HG03108 (cell line): ENCODE measurements around the gene HAGHL.
A peak's percentile ranks its signal among the peaks of the same experiment; 100 is the strongest.
"Not testable (repeated sequence)": the region's sequence is repeated elsewhere in the genome, so short reads cannot be mapped to it uniquely, and the experiment has no call there.

Source experiments
- ATAC-seq: cut with Tn5 transposase; IDR thresholded peaks from one replicate; pipeline ENCODE4 v1.9.1; 2021; ENCODE audit warnings: moderate library complexity; ENCODE audit not compliant: unreplicated experiment

Gene HAGHL

GRCh38 chr16:732332-732731 lies 5.4 kb downstream of the HAGHL start:
- no peak for ATAC-seq

GRCh38 chr16:732936-733335 lies 6.0 kb downstream of the HAGHL start:
- no peak for ATAC-seq

DNA sequence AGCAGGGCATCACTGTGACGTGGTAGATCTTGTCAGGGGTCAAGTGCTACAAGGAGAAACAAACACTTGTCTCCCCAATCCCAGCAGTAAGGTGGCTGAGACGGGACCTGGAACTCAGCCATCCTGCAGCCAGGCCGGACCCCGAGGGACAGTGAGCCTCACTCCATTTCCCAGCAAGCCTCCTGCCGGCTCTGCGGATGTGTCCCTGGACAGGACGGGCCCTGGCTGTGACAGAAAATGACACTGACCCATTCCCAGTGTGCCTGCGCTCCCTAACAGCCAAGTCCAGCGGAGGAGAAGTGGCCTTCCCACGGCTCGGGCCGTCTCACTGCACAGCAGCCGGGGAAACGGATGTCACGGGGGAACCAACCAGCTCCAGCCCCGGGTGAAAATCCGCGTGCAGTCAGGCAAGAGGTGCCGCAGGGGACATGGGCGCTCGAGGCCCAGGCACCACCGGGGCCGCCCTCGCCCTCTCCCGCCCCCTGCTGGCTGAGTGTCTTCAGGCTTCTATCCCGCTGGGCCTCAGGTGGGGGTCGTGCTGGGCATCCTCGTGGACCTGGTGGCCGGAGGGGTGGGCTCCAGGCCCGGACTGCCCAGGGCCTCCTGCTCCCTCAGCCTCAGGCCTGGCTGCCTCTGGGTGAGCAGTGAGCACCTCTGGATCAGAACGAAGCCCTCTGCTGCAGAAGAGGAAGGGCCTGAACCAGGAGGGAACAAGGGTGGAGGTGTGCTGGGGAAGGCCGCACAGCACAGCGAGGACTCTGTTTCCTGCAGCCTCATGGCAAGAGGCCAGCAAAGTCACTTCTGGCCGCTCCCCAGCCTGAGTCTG lies 6.7 kb downstream of the HAGHL start:
- ATAC-seq = no peak

DNA sequence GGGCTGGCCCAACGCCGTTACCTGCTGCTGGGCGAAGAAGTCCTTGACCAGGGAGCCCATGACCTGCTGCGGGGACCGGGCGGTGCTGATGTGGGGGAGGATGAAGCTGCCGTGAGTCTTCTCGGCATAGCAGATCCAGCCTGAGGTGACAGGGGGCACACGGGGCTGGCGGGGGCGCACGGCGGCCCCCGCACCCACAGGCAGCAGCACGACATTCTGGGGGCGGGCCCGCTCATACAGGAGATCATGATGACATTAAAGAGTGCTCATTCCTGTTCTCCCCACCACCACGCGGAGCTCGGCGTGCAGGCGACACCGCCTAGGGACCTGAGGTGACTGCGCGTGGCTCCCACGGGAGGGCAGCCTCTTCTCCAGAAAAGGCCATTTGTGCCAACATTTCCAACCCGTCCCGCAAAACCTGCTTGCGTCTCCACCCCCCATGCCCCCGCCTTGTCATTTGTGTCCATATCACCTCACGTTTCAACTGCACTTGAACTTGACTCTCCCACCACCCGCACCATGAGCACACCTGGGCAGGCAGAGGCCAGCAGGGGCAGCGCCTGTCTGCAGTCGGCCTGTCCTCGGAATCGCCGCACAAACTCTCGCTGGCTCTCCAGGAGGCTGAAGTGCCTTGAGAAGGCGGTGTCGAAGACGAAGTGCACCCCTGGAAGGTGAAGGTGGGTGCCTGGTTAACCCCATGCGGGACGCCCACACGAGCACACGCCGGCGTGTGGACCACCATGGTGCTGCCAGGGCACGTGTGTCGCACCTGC lies 7.5 kb downstream of the HAGHL start:
- ATAC-seq = no peak

- no peak for ATAC-seq
Observed at GRCh38 chr16:734981-735881, 8.3 kb downstream of the HAGHL start.

- no peak for ATAC-seq
Observed at GRCh38 chr16:735982-736453, 9.1 kb downstream of the HAGHL start.

DNA sequence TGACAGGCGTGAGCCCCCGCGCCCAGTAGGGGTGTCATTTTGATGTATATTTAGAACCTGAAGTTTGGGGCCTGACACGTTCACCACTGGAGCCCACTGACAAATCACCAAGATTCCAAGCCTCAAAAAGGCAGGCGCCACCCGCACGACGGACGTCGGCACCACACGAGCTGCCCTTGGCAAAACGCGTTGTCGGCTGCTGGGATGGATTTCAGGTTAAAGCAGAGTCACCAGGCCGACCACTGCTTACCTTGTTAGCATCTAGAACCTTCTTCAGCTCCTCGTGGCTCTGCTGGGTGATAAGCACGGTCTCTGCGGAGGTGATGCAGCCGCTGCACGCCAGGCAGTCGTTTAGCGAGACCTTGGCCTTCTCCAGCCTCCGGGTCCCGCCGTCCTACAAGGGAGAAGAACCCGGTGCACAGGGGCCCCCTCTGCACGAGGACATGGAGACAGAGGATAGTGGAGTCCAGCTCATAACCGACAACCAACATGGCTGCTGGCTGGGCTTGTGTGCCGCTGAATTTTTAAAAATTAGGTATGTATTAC lies 10.1 kb downstream of the HAGHL start:
- ATAC-seq = no peak

GRCh38 chr16:739560-740458 lies 12.9 kb downstream of the HAGHL start:
- ATAC-seq = no peak

GRCh38 chr16:740459-740763 lies 13.5 kb downstream of the HAGHL start:
- no peak for ATAC-seq

DNA sequence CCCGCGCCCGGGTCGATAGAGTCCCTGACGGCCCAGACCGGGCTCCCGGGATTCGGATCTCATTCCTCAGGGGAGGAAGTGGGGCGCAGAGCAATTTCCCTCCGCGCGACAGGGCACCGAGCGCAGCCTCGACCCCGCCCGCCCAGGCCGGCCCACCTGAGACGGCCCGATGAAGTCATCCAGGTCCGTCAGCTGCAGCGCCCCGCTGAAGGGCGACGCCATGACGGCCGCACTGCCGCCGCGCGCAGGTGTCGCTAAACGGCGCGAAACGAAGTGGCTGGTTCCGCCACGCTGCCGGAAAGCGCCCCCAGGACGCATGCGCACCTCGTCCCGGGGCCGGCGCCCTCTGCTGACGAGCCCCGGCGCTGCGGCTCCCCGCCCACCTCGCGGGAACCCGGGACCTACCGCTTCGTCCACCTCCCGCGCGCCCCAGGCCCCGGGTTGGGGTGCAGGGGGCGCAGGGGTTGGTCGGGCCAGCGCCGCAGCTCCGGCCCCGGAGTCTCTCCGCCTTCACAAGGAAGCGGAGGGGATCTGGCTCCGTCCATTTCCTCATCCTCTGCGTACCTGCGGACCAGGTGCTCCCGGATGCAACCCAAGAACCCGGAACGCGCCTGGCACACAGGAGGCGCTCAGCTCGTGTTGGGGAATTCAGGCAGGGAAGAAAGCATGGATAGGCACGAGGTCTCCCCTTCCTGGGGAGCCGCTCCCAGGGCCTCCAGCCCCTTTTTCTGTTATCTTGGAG lies 14.0 kb downstream of the HAGHL start, which contains the start of gene CIAO3:
Gene CIAO3, minus strand, starts transcription at position 234 of the 742 bp plus-strand sequence. Its CDS starts 12 bp downstream, at position 222.
- ATAC-seq = peak; percentile 69

- no peak for ATAC-seq
Observed at GRCh38 chr16:741986-742629, 15.2 kb downstream of the HAGHL start.

GRCh38 chr16:742894-743293 lies 16.0 kb downstream of the HAGHL start:
- ATAC-seq = not testable (repeated sequence)

DNA sequence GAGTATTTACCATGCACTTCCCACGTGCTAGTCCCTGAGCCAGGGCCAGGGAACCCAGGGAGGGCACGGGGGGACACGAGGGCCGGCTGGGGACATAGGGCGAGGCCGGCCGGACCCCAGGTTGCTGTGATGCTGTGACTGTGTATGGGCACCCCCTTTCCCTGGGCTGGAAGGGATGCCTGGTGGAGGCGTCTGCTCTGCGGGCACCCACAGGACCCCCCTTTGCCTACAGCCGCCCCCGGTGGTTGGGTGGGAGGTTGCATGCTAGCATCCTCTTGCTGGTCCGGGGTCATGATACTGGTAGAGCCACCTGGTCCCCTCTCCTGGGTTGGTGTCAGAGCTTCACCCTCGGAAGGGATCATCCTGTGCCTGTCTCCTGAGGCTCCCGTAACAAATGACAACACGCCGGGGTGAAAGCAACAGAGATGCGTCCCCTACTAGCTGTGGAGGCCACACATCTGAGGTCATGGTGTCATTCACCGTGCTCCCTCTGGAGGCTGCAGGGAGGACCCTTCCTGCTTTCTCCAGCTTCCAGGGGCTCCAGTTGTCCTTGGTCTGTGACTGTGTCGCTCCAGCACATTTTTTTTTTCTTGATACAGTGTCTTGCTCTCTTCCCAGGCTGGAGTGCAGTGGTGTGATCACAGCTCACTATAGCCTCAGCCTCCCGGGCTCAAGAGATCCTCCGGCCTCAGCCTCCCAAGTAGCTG lies 17.0 kb downstream of the HAGHL start:
- ATAC-seq = no peak

- ATAC-seq = no peak
Observed at GRCh38 chr16:745739-746138, 18.8 kb downstream of the HAGHL start.

DNA sequence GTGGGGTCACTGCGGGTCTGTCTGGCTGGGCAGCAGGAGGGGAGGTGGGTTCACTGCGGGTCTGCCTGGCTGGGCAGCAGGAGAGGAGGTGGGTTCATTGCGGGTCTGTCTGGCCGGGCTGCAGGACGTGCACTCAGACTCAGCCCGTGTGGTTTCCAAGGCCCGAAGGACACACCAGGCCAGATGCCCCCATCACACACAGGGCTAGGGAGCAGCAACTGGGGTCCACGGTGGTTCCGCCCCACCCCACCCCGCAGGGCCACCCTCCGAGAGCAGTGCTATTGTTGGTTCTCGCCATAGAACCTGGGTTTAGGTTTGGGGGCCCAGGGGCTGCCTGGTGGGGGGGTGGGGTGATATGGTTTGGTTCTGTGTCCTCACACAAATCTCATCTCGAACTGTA lies 19.7 kb downstream of the HAGHL start:
- no peak for ATAC-seq

- ATAC-seq = no peak
Observed at GRCh38 chr16:747978-748746, 21.3 kb downstream of the HAGHL start.

DNA sequence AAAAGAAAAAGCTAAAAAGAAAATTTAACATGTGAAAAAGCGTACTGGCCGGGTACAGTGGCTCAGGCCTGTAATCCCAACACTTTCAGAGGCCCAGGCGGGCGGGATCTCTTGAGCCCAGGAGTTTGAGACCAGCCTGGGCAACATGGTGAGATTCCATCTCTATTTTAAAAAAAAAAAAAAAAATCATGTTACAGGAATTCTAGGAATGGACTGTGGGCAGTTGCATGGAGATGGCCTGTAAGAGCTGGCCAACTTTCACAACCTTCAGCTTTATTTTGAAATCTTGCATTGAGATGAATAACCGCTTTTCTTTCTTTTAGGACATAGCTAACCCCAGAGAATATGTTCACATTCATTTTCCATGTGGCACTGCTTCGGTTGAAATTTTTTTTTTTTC lies 22.1 kb downstream of the HAGHL start:
- ATAC-seq = no peak
